Amniotic epithelial cell (primary cell): ENCODE measurements around the gene PPFIA2.

ENCODE experiments used
- DNase-seq: peaks from one replicate; pipeline ENCODE4 v3.0.0-alpha.2; 2010; ENCODE audit warnings: low read depth

The PPFIA2 gene

DNA sequence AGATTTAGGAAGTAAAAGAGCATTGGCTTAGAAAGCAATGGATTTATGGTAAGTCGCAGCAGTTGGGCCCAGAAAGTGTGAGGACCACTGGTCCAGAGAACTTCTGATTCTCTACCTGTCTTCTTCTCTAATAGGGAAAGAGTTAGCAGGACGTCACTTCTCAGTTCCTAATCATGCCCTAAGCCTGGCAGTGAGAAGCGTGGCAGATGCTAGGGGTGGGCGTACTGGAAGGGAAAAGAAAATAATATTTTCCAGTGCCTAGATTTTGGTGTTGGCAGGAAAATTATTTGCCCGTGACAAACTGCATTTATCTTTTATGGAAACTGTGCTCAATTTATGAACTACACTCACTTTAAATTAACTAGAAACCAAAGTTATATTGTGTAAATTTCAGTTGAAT lies 212.3 kb downstream of the PPFIA2 start:
- DNase-seq = no peak

DNA sequence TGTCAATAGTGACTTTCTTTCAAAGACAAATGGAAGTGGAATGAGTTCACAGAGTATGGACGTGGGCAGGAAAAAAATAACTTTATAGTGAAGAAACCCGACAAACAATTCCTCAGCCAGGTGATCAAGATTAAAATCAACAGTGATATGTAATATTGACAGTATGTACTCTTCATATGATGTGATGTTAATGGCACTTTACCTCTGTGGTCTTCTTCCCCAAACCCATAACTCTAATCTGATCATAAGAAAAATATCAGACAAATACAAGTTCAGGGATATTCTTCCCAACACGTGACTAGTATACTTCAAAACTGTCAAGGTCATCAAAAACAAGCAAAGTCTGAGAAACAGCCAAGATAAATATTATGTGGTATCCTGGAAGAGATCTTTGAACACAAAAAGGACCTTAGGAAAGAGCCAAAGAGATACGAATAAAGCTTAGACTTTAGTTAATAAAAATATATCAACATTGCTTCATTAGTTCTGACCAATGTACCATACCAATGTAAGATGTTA lies 215.5 kb downstream of the PPFIA2 start:
- no peak for DNase-seq

DNA sequence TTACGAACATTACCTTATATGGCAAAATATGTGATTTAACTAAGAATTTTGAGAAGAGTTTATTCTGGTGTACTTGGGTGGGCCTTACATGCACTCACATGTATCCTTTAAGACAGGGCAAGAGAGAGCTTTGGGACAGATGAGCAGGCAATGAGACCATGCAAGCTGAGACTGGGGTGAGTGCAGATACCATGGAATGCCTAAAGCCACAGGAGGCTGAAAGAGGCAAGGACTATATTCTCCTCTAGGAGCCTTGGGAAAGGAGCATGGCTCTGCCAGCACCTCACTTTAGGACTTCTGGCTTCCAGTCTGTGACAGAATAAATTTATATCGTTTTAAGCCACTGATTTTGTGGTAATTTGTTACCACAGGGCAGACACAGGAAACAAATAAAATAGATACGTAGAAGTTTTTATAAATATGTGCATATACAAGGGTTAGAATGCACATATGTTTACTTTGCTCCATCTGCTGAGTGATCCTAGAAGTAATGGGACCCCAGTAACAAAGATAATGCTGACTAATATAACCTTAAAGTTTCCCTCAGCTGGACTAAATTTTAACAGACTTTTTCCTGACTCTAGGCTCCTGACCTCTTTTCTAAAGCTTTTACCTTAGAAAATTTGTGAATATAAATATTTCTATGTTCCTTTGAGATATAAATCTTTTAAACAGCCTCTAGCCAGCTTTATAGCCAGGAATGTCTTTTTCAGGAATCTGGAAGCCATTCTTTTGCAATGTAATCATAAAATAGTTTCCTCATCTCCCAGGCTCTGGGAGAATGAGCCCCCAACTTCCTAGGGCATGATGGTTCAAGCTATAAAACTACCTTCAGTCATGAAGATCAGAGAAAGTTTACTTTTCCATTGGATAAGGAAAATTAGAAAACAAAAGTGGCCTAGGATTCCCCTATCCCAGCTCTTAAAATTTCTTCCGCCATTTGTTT lies 216.8 kb downstream of the PPFIA2 start:
- DNase-seq = peak; percentile 16

DNA sequence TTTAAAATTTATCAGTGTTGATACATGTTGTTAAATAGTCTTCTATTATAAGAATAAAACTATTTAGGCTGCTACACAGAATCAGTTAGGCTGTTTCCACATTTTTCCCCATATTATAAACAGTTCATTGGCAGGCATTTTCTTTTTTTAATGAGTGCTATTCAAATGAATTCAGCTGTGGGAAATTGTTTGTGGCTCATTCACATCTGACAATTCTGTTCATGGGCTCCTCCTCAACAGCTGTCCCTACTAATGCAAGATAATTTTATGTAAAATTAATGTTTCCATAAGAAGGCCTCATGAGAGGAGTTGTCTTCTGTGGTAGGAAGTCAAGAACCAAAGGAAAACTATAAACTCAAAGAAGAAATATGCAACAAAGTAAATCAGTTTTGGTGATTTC lies 218.0 kb downstream of the PPFIA2 start:
- DNase-seq = no peak

DNA sequence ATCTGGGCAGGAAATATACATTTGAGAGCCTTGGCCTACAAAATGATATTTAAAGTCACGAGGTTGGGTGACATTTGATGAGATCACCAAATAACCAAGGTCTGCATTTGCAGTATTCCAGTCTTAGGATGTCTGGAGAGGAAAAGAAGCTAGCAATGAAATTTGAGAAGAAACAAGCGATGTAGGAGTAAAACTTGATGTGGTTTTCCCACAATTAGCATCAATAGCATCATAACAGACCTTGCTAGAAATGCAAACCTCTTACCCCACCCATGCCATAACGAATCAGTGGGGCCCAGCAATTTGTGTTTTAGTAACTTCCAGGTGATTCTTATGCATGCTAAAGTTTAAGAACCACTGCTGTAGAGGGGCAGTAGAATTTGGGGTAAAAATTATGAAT lies 219.9 kb downstream of the PPFIA2 start:
- no peak for DNase-seq

DNA sequence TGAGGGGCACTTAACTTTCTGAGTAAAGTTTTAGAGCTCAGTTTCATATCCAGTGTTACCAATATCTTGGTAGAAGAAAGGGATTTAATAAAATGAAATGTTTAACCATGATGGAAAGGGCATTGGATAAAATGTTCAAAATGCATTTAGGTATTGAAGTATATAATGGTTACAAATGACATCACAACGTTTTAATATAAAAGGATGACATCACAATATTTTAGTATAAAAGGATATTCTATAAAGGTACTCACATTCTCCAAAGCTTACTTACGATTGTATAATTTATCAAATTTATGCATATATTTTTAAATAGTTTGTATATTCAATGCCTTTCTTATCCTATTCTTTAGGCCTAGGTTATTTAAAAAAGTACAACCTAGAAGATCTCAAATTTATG lies 226.1 kb downstream of the PPFIA2 start:
- no peak for DNase-seq

DNA sequence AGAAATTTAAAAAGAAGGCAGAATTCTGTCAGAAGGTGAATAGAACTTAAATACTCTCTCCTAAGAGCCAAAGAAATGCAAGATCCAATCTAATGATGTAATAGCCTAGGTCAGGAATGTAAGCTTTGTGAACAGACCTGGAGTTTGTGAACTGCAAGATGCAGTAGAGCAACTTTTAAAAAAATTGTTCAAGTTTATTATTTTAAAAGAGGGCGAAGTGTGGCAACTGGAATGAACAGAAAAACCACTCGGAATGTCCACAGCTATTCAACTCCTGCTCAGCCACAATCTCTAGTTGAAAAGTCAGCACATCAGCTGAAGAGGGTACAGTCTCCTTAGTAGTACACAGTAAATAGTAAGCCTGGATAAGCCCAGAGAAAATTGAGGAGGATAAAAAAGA lies 228.8 kb downstream of the PPFIA2 start:
- peak; percentile 13 for DNase-seq

DNA sequence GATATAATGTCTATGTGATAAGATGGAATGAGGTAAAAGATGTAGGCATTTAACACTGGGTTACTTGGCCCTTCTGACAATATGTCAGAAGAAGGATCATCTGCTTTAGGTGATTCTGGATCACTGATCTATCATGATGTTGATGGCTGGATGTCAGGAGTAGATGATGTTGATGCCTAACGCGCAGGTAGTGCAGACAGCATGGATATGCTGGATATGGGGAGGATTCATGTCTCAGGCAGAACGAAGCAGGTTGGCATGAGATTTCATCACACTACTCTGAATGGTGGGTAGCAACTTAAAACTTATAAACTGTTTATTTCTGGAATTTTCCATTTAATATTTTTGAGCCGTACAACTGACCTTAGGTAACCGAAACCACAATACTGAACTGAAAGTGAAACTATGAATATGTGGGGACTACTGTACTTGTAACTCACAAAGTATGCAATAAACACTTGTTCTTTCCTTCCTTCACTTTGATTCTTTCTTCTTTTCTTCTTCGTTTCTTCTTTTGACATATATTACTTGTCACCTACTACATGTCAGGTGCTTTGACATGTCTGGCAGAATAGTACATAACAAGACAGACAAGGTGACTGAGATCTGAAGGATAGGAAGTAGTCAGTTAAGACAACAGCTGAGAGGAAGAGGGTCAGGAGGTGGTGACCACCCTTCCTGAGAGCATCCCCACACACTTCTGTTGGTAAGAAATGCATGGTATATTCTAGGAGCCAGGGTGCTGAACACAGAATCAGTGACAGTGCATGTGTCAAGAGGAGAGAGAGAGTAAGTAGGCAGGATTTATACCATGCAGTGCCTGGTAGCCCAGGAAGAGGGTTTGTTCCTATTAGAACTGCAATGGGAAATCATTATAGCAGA lies 238.8 kb downstream of the PPFIA2 start:
- peak; percentile 36 for DNase-seq

DNA sequence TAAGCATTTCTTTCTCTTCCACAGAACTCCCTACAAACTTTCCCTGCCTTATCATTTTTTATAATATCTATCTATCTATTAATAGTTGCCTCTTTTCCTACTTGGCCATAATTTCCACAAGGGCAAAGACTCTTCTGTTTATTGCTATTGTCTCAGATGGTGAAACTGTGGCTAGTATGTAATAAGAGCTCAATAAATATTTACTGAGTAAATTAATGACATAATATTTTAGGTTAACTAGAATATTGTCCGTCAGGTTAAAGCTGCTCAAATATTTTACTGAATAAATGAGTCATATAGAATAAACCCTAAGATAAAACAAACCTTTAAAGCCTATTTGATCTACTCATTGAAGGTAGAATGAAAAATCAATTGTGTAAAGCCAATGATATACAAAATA lies 240.5 kb downstream of the PPFIA2 start:
- no peak for DNase-seq

DNA sequence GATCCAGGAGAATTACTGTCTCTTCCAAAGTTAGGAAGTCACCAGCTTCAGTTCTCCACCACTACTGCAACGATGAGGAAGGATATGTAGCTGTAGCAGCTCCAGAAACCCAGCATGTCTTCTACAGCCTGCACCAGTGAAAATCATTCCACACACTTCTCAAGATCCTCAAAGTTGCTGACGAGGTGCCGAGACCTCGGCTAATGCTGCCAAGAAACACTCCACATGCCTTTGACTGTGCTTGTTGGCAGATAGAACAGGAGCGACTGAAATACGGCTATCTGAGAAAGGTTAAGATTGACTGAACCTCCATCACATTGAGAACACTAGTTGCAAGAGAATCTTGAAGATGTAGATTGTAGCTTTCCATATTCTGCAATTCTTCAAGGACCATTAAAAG lies 241.9 kb downstream of the PPFIA2 start:
- no peak for DNase-seq

DNA sequence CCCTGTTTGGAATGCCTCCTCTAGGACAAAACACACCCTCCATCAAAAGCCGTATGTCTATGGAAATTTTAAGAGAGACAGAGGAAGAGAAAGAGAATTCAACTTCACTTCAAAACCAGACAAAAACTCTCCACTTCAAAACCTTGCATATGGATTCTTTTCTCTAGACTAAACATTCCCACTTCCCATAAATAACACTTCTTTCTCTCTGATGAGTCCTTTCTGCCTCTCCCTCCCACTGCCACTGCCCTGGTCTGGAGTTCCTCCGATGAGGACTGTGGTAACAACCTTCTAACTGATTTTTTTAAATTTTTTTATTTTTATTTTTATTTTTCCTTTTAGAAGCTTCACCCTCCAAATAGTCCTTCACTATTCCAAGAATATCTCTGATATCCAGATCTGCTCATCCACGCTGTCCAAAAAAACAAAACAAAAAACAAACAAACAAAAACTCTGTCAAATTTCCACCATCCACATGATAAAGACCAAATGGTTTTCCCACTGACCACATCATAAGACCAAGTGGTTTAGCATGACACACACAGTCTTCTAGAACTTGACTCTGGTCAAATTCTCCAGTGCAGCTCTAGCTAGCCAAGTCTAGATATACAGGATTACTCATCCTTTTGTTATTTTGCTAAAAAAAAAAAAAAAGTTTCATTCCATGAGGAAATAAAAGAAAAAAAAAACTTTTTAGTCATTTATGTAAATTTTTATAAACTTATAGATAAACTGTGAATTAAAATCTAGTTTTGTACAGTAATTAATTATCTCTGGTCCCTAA lies 256.0 kb downstream of the PPFIA2 start:
- peak; percentile 97 for DNase-seq

DNA sequence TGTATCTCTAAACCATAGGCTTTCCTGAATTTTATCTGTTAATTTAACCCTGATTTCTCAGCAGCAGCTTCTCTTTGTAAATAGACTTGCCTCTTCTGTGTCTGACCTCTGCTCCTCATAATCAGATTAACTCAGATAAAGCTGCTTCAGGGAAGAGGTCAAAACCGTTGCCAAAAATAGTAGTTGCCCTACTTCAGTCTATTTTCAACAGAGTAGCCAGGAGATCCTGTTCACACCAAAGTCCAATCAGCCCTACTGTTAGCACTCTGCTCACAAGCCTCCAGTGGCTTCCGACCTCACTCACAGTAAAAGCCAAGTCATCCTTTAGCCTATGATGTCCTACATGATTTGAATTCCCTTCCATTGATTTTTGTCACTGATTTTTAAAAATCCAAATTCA lies 258.4 kb downstream of the PPFIA2 start:
- DNase-seq = no peak

DNA sequence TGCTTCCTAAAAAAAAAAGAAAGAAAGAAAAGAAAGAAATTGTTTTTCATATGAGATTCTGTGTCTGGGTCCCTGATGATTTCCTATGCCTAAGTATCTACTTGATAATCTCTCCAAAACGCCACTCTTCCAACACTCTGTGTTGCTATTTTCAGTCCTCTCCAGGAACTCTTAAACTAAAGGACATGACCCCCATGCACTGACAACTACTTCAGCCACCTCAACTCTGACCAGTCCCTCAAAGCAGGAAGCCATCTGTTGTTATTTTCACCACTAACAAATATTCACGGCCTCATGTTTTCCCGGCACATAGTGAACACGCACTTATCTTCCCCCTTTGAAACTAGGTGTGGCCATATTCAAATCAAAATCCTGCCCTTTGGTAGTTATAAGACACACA lies 259.3 kb downstream of the PPFIA2 start:
- no peak for DNase-seq

DNA sequence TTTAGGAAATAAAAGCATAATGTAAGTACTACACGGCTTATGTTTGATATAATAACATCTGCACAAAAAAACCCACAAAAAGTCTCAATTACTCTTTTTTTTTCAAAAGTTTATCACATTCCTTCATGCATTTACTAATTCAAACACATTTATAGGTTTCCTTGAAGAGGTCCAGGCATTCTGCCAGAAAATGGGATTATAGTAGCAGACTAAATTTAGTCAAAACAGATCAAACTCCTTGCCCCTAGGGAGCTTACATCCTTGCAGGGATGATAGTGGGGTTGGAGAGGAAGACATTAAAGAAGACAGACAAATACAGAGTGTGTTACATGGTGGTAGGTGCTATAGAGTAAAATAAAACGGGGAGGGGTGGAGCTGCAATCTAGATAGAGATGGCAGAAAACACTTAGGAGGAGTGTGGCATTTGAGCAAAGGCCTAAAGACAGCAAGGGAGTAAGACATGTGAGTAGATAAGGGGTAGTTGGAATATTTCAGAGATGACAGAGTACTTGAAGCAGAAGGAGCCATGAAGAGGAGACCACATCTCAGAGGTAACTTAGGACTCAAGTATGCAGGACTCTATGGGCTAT lies 266.9 kb downstream of the PPFIA2 start:
- peak; percentile 21 for DNase-seq

DNA sequence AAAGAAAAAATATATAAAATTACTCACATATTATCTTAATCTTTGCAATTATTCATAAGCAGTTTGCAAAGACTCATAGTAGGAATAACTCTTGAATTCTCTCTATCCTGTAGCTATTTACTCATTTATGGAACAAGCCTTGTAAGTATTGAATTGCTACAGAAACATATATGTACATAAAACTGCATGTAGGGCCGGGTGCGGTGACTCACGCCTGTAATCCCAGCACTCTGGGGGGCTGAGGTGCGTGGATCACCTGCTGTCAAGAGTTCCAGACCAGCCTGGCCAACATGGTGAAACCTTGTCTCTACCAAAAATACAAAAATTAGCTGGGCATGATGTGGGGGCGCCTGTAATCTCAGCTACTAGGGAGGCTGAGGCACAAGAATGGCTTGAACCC lies 286.2 kb downstream of the PPFIA2 start:
- DNase-seq = no peak

DNA sequence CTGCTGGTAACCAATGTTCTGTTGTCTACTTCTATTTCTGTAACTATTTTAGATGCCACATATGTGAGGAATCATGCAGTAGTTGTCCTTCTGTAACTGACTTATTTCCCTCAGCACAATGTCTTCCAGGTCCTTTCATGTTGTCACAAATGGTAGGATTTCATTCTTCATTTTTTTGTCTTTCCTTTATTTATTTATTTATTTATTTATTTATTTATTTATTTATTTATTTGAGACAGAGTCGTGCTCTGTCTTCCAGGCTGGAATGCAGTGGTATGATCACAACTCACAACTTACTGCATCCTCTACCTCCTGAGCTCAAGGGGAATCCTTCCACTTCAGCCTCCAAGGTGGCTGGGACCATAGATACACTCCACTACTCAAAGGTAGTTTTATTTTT lies 288.2 kb downstream of the PPFIA2 start:
- no peak for DNase-seq

DNA sequence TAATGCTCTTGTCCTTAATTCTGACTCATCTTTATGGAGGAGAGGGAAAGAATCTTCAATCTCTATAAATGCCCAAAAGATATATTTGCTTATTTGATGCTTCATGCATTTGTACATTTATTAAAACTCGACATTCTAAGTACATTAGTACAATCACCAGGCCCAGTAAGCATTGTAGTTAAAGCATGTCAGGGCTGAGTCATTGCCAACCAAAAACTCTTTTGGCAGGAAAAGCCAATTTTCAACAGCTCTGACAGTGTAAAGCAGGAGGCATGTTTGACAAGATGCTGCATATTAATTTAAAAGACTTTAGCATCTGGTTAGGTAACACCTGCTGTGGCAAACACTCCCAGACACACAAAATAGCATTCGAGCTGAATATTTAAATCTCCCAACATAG lies 290.9 kb downstream of the PPFIA2 start:
- DNase-seq = peak; percentile 21

DNA sequence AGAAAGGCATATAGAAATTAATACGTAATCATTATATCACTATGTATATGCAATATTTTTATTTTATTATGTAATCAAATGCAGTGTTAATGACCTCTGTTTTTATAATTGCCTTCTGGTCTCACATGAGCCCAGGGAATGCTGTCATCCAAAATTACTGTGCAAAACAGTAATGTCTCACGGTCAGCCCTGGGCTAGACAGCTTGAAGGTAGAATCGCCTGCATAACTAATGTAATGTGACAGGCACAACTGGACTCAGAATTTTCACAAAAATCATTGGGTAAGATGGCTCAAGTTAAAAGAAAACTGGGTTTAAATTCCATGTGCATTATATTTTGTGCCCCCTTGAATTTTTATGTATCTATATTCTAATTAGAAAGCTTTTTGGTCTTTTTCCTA lies 293.3 kb downstream of the PPFIA2 start:
- no peak for DNase-seq

DNA sequence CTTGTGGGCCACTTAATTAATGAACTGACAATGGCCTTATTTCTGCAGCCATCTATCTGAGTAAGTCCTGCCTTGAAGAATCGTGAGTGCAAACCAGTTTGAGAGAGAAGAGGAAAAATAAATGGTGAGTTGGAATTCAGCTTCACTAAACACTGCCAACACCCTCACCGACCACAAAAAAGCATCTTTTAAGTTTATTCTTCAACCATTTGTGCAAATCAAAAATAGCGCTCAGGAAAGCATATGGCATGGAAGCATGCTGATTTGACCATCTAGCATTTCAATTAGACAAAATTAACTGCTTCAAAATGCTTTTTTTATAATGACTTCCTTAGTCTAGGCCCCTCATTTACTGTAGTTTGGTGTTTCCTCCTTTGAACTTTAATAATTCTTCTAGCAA lies 294.0 kb downstream of the PPFIA2 start:
- DNase-seq = no peak

DNA sequence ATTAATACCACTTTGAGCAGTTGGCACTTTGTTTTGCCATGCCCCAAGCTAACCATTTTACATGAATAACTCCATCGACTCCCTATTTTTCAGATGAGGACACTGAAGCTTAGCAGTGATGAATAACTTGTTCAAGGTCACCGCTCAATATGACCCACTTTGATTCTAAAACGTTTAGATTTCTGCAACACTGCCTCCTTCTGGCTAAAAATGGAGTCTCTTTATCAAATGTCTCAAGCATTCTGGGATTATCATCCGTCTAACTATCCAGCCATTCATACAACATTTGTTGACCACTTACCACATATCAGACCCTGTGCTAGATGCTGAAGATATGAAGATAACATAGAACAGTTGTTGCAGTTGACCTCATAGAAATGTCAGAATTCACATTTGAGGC lies 298.0 kb downstream of the PPFIA2 start:
- DNase-seq = no peak

DNA sequence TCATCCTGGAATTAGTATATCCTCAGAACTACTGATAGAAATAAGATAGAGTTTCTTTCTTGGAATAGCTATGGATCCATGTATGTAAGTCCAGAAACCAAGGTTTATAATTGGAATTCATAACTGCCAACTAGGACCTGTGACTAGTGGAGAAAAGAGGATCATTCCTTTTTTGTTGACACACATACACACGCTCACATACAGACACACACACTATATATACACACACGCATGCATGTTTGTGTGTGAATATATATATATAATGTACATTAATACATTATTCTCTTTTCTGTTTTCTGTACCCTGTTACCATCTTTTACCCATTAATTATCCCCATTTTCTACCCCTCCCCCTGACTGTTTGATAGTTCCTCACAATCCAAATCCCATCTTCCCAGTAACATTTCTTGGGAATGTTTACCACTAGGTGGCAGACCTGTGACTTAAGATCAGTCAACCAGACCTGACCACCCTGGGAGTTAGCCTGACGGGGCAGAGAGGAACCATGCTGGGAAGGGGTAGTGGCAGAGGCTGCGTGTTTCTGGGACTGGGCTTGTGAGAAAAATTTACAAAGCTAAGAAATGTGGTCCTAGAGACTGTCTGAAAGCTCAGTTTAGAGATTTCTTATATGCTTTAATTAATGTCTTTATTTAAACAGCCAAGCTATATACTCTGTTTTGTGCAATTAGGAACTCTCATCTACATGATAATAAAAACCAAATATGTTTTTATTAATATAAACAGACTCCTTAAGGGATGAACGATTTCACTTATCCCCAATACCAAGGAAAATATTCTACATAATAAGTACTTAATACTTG lies 308.0 kb downstream of the PPFIA2 start:
- peak; percentile 70 for DNase-seq
